RKO (cell line): ENCODE measurements around the gene ACP4.
"Not testable (repeated sequence)": the region's sequence is repeated elsewhere in the genome, so short reads cannot be mapped to it uniquely, and the experiment has no call there.

Experiments used
- DNase-seq: peaks from one replicate; pipeline ENCODE4 v3.0.0-alpha.2; 2016; ENCODE audit warnings: low spot score

Gene ACP4

DNA sequence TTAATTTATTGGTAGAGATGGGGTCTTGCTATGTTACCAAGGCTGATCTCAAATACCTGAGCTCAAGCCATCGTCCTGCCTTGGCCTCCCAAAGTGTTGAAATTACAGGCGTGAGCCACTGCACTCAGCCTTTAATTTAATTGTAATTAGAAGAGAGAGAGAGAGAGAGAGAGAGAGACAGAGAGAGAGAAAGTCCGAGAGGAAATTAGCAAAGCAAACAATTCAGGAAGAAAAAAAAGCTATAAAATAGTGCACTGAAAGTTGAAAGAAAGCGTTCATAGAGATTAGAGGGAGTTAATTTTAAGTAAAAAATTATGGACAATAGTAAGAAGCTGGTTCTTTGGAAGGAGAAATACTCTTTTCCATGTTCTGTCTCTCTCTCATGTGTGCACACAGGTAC is 13.0 kb upstream of the ACP4 start:
- no peak for DNase-seq

DNA sequence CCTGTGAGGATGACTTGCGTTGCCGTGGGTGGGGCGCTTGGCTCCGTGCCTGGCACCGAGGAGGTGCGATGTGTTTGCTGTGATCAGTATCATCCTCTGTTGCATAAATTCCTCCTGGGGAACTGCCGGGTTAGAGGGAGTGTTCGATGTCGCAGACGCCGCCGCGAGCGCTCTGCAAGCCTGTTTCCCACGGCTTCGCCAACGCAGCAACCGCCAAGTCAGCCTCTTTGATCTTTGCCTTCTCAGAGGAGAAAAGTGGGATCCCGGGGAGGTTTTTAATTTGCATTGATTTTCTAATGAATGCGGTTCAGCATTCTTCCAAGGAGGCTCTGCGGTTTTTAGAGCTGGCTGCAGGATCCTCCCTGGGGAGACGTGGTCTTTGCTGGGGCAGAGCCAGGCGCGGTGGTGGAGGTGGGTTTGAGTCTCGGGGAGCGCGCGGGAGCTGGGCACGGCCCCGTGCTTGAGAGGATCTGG is 12.3 kb upstream of the ACP4 start:
- DNase-seq = no peak

DNA sequence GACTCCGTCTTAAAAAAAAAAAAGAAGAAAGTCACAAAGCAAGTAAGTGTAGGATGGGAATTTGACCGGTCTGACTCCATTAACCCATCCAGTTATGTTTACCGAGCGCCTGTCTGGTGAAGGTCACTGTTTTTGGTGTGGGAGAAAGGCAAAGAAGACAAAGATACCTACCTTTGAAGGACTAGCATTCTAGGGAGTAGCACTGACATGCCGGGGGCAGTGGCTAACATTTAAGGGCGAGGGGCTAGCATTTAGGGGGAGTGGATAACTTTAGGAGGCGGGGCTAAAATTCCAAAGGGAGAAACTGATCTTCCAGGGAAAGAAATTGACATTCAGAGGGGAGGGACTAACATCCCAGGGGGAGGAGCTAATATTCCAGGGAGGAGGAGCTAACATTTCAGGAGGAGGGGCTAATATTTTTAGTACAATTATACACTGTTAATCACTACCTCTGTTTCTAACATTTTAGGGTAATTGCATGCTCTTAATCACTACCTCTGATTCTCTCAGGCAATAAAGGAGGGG is 11.2 kb upstream of the ACP4 start:
- DNase-seq = no peak

DNA sequence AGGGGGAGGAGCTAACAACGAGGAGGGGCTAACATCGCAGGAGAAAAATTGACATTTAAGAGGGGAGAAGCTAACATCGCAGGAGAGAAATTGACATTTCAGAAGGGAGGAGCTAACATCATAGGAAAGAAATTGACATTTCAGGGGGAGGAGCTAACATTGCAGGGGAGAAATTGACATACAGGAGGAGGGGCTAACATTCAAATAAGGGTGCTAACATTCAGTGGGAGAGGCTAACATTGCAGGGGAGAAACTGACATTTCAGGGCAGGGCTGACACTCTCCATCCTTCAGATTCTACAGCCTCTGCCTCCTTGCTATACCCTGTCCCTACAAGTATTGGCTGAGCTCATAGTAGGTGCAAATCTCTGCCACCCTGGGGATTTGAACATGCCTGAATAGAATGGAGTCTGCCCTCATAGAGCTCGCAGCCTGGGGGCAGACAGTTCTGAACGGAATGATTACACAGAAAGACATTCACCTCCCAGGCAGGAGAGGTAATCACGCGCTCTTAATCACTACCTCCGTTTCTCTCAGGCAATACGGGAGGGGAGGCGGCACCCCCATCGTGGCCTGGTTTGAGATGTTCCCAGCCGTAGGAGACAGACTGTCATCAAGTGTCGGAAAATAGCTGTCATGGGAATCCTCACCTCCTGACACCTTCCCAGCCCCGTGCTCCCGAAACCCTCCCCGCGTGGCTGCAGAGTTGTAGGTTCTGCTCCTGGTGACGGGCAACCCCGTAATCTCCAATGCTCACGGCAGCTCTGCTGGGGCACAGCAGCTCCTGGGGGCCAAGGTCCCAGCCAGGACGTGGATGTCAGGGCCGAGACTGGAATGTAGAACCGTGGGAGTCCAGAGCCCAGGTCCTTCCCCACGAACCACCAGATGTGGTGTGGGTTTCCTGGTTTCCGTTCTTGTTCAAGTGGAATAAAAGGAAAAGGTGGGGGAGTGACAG is 10.4 kb upstream of the ACP4 start:
- DNase-seq = no peak

DNA sequence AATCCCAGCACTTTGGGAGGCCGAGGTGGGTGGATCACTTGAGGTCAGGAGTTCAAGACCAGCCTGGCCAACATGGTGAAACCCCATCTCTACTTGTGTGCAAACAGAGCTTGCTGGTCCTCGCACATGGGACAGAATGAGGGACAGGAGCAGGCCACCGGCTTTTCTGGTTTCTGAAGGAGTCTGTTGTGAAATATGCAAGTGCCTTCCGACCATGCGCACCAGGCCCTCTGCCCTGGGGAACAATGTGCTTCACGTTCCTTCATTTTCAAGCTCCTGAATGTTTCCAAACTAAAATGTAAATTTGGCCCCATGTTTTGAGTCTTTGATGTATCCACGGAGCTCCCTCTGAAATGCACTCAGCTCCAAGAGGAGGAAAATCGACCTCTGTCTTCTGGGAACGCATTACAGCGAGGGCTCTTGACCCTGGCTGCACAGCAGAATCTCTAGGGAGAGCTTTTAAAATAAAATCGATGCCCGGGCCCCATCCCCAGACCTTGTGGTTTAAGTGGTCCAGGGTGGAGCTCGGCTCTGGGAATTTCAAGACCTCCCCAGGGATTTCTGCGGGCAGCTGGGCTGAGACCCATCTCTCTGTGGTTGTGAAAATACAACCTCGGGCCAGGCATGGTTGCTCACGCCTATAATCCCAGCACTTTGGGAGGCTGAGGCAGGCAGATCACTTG is 9.3 kb upstream of the ACP4 start:
- no peak for DNase-seq

DNA sequence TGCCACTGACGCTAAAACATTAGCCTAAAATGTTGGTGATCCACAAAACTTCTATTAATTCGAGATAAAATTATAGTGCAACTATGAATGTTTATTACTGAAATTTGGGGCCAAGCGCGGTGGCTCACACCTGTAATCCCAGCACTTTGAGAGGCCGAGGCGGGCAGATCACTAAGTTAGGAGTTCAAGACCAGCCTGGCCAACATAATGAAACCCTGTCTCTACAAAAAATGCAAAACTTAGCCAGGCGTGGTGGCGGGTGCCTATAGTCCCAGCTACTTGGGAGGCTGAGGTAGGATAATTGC is 6.4 kb upstream of the ACP4 start:
- DNase-seq = not testable (repeated sequence)

DNA sequence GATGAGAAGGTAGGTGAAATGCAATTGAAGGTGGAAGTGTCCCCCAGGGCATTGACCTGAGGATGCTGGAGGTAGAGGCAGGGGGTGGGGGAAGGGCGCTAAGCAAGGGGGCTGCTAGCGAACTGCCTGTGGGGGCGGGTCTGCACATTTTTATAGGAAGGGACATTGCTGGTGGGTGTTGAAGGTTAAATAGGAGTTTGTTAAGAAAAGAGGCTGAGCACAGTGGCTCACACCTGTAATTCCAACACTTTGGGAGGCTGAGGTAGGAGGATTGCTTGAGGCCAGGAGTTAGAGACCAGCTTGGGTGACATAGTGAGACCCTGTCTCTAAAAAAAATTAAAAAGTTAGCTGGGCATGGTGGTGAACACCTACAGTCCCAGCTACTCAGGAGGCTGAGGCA is 5.5 kb upstream of the ACP4 start:
- DNase-seq = no peak

DNA sequence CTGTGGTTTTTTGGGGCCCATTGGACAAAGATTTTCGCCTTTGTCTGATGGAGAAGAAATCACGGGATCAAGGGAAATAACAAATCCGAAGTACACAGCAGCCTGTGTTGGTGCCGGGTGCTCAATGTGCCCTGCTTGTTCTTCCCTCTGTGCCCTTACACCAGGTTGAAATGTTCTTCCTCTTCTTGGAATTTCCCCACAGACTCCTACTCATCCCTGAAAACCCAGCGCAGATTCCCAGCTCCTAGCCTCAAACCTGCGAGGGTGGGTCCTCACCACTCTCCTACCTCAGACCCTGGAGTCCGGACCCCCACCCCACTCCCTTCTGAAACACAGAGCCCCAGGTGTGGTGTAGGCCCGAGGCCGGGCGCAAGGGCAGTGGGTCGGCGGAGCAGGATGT is 4.9 kb upstream of the ACP4 start:
- no peak for DNase-seq

DNA sequence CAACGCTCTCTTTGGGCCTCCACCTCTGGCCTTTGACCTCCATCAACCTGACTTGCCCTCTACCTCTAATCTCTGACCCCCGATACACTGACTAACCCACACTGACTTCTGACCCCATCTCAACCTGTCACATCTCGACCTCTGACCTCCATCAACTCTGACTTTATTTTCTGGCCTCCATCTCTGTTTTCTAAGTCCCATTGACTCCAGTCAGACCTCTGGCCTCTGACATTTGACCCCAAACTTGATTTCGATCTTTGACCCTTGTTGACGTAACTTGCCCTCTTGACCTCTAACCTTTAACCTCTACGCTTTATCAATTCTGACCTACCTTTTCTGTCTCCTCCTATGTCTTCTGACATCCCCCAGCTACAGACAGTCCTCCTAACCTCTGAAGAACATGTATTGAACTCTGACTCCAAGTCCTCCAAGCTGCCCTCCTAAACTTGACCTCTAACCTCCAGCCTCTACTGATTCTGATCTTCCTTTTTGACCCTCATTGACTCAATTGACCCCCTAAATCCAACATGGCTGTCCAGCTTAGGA is 780 bp downstream of the ACP4 start:
- DNase-seq = no peak

DNA sequence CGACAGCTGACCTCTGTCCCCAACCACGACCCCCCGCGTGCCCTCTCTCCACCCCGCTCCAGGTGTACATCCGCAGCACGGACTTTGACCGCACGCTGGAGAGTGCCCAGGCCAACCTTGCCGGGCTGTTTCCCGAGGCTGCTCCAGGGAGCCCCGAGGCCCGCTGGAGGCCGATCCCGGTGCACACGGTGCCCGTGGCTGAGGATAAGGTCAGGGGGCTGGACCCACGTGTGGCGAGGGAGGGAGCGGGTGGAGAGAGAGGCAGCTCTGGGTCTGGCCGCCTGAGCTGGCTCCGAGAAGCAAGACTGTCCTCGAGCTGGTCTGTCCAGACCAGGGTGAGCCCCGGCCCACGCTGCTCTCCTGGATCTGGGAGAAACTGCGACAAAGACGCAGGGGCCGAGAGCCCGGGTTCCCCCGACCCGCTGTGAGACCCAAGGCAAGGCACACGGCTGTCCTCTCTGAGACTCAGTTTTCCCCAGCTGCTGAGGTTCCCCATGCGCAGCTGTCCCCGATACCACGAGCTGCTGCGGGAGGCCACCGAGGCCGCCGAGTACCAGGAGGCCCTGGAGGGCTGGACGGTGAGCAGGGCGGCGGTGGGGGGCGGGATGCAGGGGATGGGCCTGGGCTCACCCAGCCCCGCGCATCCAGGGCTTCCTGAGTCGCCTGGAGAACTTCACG is 1.5 kb downstream of the ACP4 start:
- no peak for DNase-seq

DNA sequence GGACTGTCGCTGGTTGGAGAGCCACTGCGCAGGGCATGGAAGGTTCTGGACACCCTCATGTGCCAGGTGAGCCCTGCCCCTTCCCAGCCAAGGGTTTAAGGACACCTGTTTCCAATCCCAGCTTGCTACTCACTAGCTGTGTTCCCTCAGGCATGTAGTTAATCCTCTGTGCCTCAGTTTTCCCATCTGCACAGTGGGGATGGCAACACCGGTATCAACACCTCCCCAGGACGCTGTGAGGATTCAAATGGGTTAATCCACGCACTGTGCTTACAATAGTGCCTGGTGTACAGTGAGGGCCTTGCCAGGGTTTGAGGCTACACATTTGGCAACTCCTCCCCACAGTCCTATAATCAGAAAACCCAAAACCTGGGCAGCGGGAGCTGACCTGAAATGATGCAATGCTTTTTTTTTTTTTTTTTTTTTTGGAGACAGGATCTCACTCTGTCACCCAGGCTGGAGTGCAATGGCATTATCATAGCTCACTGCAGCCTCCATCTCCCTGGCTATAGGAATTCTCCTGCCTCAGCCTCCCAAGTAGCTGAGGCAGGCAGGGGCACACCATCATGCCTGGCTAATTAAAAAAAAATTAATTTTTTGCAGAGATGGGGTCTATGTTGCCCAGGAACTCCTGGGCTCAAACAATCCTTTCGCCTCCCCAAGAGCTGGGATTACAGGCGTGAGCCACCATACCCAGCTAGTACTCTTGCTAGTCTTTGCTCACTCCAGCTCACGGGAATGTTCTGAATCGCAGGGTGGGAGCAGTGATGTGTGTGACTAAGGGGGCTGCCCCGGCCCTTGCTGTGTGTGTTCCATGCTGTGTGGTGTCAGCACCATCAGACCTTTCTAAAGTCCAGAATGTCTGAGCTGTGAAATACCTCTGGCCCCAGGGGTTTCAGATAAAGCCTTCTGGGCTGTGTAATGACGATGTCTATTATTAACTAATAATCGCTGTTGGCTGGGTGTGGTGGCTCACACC is 2.3 kb downstream of the ACP4 start:
- no peak for DNase-seq

DNA sequence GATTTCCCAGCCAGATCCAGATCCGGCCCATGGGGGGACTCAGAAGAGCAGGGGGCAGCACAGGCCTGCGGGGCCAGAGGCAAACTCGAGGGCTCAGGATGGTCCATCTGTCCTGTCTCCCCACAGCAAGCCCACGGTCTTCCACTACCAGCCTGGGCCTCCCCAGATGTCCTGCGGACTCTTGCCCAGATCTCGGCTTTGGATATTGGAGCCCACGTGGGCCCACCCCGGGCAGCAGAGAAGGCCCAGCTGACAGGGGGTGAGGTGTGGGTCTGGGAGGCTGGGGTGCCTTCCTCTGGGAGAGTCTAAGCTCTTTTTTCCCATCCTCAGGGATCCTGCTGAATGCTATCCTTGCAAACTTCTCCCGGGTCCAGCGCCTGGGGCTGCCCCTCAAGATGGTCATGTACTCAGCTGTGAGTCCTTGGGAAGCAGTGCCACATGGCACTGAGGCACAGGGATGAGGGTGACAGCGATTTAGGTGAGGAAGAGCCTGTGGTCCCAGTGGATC is 3.4 kb downstream of the ACP4 start:
- no peak for DNase-seq

DNA sequence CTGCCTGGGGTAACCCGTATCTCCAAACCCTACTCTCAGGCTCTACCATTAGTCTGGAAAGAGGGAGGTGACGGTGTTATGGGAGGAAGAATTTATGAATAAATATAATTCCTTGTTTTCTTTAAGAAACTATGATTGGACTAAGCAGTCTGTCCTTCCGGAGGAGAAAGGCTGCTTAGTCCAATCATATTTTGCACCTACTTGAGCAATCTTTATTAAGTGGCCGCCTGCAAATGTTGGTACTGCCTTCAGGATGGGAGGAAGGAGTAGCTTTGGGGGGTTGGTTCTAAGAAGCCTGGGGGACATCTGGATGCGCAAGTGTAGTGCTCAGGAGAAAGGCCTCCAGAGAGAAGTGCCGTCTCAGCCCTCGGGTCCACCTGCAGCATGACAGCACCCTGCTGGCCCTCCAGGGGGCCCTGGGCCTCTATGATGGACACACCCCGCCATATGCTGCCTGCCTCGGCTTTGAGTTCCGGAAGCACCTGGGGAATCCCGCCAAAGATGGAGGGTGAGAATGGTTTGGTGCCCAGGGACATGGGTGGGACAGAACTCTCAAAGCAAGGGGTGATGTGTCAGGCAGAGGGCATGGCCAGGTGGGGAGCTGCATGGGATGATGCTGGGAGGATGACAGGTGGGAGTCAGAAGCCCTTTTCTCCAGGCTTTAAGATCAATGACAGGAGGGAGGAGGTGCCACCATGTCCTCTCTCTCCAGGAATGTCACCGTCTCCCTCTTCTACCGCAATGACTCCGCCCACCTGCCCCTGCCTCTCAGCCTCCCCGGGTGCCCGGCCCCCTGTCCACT is 4.1 kb downstream of the ACP4 start:
- DNase-seq = no peak

DNA sequence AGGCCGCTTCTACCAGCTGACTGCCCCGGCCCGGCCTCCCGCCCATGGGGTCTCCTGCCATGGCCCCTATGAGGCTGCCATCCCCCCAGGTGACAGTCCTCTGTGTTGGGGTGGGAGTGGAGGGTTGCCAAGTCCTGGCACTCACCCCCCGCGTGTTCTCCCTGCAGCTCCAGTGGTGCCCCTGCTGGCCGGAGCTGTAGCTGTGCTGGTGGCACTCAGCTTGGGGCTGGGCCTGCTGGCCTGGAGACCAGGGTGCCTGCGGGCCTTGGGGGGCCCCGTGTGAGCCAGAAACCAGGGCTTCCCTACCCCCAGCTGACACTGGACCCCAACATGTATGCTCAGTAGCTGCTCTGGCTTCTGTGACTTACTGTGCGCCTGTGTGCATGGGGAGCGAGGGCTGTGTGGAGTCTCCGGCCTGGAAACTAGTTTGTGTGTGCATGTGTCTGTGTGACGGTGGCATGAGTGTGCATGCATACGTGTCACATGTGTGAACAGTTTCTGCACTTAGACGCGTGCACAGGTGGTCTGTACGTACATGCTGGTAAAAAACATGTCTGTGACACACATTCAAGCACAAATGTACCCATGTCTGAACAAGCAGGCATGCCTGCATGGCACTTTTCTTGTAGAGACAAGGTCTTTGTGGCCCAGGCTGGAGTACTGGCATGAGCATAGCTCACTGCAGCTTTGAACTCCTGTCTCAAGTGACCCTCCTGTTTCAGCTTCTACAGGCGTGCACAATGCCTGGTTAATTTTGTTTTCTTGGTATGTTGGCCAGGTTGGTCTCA is 4.9 kb downstream of the ACP4 start:
- DNase-seq = peak; percentile 32

DNA sequence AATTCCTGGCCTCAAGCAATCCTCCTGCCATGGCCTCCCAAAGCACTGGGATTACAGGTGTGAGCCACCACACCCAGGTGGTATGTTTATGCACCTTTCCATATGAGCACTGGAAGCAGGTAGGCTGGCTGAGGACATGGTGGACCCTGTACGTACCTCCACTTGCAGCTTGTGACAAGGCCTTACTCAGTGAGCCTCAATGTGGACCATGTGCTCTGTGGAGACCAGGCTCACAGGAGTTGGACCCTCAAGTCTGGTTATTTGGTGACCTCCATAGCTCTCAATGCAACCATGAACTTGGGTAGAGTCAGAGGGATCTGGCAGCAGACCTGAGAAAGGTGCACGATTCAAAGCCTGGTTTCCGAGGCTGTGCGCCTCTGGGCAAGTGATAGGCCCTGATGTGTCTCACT is 5.5 kb downstream of the ACP4 start:
- no peak for DNase-seq

DNA sequence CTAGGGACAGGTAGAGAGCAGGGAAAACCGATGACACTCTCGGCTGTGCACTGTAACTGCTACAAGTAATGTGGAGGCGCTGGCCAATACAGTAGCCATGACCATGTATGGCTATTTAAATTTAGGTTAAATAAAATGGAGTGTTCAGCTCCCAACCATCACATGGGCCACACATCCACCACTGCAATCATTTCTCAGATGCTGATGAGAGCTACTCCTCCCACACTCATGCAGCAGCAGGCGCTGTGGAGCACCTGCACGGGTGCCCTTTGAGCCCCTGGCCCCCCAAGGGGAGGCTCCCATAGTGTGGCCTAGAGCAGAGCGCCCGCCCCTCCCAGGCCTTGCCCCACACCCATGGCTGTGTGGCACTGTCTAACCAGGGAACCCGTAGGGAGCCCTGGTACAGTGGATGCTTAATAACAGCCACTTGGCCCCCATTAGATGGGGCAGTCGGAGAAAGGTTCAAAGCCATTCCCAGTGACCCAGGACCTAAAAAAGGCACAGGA is 6.0 kb downstream of the ACP4 start:
- DNase-seq = peak; percentile 43

DNA sequence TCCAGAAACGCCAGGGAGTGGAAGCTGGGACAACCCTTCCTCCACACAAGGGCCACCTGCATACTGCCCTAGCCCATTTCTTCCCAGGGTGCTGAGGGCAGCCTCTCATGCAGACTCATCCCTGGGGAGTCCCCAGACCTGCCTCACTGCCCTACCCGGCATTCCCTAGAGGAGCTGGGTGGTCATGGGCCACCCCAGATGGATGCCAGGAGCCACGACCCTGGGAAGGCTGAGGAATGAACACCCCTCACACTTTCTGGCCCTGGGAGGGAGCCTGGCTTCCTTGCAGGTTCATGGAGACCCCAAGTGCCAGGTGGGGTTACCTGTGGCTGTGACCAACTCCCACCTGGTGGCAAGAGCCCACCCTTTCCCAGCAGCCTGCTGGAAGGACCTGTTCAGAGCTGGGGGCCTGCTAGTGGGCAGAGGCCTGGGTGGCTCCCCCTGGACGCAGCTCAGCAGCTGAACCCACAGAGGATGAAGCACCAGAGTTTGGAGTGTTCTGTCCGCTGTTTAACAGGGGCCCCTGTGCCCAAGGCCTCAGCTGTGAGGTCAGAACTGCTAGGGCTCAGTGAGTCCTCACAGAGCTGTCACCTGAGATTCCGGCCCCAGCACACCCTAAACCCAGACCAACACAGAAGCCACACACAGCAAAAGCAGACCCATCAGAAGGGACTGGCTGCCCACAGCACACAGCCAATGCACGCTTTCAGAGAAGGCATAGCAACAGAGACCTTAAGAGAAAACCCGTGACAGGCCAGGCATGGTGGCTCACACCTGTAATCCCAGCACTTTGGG is 6.6 kb downstream of the ACP4 start:
- DNase-seq = peak; percentile 35

DNA sequence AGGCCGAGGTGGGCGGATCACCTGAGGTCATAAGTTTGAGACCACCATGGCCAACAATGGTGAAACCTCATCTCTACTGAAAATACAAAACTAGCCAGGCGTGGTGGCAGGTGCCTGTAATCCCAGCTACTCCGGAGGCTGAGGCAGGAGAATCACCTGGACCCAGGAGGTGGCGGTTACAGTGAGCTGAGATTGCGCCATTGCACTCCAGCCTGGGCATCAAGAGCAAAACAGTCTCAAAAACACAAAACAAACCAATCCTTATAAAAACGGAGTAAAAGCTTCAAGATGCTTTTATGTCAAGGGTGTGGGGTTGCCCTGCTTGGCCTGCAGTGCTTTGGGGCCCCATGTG is 7.2 kb downstream of the ACP4 start:
- no peak for DNase-seq
